CD4-positive, alpha-beta T cell (primary cell): ENCODE results near the gene PLXND1. TPM values are rescaled to one million over a fixed set of nuclear protein-coding genes. Genes with fewer than 3 reads are reported as not detected.

Experiments
- ATAC-seq: fragments of 200-7000 bp; cut with Tn5 transposase; one replicate; pipeline ENCODE4 v1.10.0; 2022; ENCODE audit warnings: mild to moderate bottlenecking; ENCODE audit not compliant: poor library complexity
- CTCF ChIA-PET: fragments of 350-600 bp; sonication (Branson Sonifier 250); formaldehyde crosslinking; loops from one replicate; lab custom pipeline; 2021; ENCODE audit warnings: antibody characterized with exemption, inconsistent platforms; lab: Charles Lee
- POLR2A ChIA-PET: fragments of 350-600 bp; sonication (Branson Sonifier 250); formaldehyde crosslinking; loops from one replicate; lab custom pipeline; 2021; ENCODE audit warnings: antibody characterized with exemption, inconsistent platforms; lab: Charles Lee
- DNase-seq, 14 experiments: peaks; one replicate each; pipeline ENCODE4 v3.0.0-alpha.2; 2013 to 2020; ENCODE audit warnings: mixed read lengths in 2 of 14
- H3K27ac ChIP-seq, 2 donors: one replicate each; pipeline versions ENCODE4 v1.5.1 to v1.7.0; 2013; ENCODE audit warnings: low read length in 2 of 2, low read depth in 1 of 2, mild to moderate bottlenecking in 1 of 2
- H3K27me3 ChIP-seq, 2 experiments: 1 replicate in 1 of 2; 2 replicates in 1 of 2; pipeline versions ENCODE4 v1.6.1 to v1.7.0; 2013; ENCODE audit warnings: low read length in 2 of 2, control low read depth in 1 of 2, mild to moderate bottlenecking in 1 of 2, moderate library complexity in 1 of 2; ENCODE audit not compliant: insufficient read depth in 2 of 2, control insufficient read depth in 1 of 2
- H3K36me3 ChIP-seq: one replicate; pipeline ENCODE4 v1.6.1; 2013; ENCODE audit warnings: low read length, control low read depth; ENCODE audit not compliant: insufficient read depth
- H3K4me1 ChIP-seq: one replicate; pipeline ENCODE4 v1.6.1; 2013; ENCODE audit warnings: low read length, control low read depth; ENCODE audit not compliant: insufficient read depth
- H3K4me3 ChIP-seq: one replicate; pipeline ENCODE4 v1.5.1; 2013; ENCODE audit warnings: mild to moderate bottlenecking, low read length, moderate library complexity
- H3K9me3 ChIP-seq, 2 experiments: 1 replicate in 1 of 2; 2 replicates in 1 of 2; pipeline versions ENCODE4 v1.6.1 to v1.7.0; 2013; ENCODE audit warnings: low read length in 2 of 2, mild to moderate bottlenecking in 2 of 2, control low read depth in 1 of 2, moderate library complexity in 1 of 2; ENCODE audit not compliant: control insufficient read depth in 1 of 2, insufficient read depth in 1 of 2
- H3K27ac Mint-ChIP-seq: one replicate; pipeline ENCODE4 v1.8.0; 2020; ENCODE audit warnings: mixed read lengths
- H3K27me3 Mint-ChIP-seq: one replicate; pipeline ENCODE4 v1.8.0; 2021; ENCODE audit warnings: mixed read lengths
- H3K36me3 Mint-ChIP-seq: one replicate; pipeline ENCODE4 v1.8.0; 2021; ENCODE audit warnings: low read depth, mixed read lengths
- H3K4me1 Mint-ChIP-seq: one replicate; pipeline ENCODE4 v1.8.0; 2021; ENCODE audit warnings: low read depth, mixed read lengths
- H3K4me3 Mint-ChIP-seq: one replicate; pipeline ENCODE4 v1.8.0; 2020; ENCODE audit warnings: mild to moderate bottlenecking, mixed read lengths
- H3K9me3 Mint-ChIP-seq: one replicate; pipeline ENCODE4 v1.8.0; 2020; ENCODE audit warnings: mixed read lengths
- CTCF ChIP-seq: fragments of 200-600 bp; IDR thresholded peaks from one replicate; pipeline ENCODE4 v1.8.0; 2022; ENCODE audit warnings: antibody characterized with exemption, mild to moderate bottlenecking
- intact Hi-C, 2 experiments: fragments of 100-400 bp; cut with DNase I in 1 of 2; cut with micrococcal nuclease in 1 of 2; formaldehyde crosslinking; loops; one replicate each; pipeline versions ENCODE4 v1.15.1 to v1.9.0; 2023 to 2025; cut with DNase I, micrococcal nuclease
- total RNA-seq, 174 experiments: library from RNA in 2 of 174; stranded (reverse) in 2 of 174; gene quantifications; one replicate each; pipeline ENCODE4 v1.2.3 and lab custom pipeline; 2021 to 2026

PLXND1 gene
- total RNA-seq, 2 experiments from 2014 or later = 61.7 to 62.5 TPM

DNA sequence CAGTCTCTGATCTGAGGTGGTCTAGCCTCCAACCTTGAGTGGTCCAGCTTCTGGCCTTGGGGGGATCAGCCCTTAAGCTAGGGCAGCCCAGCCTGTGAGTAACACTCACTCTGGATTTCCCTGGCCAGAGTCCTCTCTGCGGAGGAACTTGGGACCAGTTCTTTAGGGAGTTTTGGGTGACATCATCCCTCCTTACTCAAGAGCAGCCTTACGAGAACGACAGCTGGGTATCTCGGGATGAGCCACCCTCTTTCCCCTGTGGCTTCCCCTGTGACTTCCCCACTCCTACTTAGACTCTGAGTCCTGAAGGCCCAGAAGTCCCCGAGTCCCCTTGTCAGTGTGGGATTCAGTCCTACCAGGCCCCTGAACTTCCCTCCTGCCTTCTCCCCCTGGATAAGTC, 10.2 kb upstream of the PLXND1 start:
- ATAC-seq = no peak
- peak in 2 of 14 experiments; percentile 69 to 76 for DNase-seq
- CTCF ChIA-PET = no interaction called here
- Histone ChIP-seq H3K27me3 (peaks cover 0 to 2% of the 10 kb centered on the region in 2 experiments), H3K4me1 (peaks cover 15% of the 10 kb centered on the region), H3K4me3 (no peak overlapping the region), H3K9me3 (no peaks in the 10 kb centered on the region), H3K27ac (no peak overlapping the region), H3K36me3 (no peaks in the 10 kb centered on the region)
- no peaks in the 10 kb centered on the region for H3K27me3 Mint-ChIP-seq
- H3K27ac Mint-ChIP-seq = no peak overlapping the region
- no peaks in the 10 kb centered on the region for H3K4me1 Mint-ChIP-seq
- POLR2A ChIA-PET = no interaction called here
- H3K9me3 Mint-ChIP-seq = no peaks in the 10 kb centered on the region
- H3K36me3 Mint-ChIP-seq = no peaks in the 10 kb centered on the region
- TF ChIP-seq CTCF = no peak
- H3K4me3 Mint-ChIP-seq = no peak overlapping the region
- intact Hi-C loops = no loop called here

DNA sequence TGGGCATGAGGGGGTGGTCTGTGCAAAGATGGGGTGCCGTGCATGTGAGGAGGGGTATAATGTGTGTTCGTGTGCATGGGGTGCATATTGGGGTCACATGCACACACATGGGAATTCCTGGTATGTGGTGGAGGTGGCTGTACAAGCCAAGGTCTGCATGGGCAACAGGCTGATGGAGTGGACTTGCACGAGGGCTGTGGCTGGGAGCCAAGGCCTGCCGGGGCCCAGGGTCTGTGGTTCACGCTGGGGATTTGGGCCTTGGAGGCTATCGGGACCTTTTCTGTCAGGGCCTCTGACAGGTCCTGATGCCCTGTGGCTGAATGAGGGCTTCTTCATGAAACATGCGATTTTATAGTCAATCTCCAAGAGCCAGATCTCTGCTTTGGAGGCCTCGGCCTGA, 9.8 kb upstream of the PLXND1 start:
- Histone ChIP-seq H3K27ac (no peak overlapping the region), H3K9me3 (no peaks in the 10 kb centered on the region), H3K27me3 (peaks cover 0 to 2% of the 10 kb centered on the region in 2 experiments), H3K4me3 (no peak overlapping the region), H3K4me1 (peaks cover 15% of the 10 kb centered on the region), H3K36me3 (no peaks in the 10 kb centered on the region)
- ATAC-seq (no peak), DNase-seq (peak in 1 of 14 experiments; percentile 2)
- H3K4me3 Mint-ChIP-seq = no peak overlapping the region
- CTCF ChIA-PET = no interaction called here
- H3K27me3 Mint-ChIP-seq = no peaks in the 10 kb centered on the region
- no peaks in the 10 kb centered on the region for H3K4me1 Mint-ChIP-seq
- H3K9me3 Mint-ChIP-seq = no peaks in the 10 kb centered on the region
- intact Hi-C loops = no loop called here
- no peak for TF ChIP-seq CTCF
- POLR2A ChIA-PET = no interaction called here
- H3K36me3 Mint-ChIP-seq = no peaks in the 10 kb centered on the region
- no peak overlapping the region for H3K27ac Mint-ChIP-seq

DNA sequence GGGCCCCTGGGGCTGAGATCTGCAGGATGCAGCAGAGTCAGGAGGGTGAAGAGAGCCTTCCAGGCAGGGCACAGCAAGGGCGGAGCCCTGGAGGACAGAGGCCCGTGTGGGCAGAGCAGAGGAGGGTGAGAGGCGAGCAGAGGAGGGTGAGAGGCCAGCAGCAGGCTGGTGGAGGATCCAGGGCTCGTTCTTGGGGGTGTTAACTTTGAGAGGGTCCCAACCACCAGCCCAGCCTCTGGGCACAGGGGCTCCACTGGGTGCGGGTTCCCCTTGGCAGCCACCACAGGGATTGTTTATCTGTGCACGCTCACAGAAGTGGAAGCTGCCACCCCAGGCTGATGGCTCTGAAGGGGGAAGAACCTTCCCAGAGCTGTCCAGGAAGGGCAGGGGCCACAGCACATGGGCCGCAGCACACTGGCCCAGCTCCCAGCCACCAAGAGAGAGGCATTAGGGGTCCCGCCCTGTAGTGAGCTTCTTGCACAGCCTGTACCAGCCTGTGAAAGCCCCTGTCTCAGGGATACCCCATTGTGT, 9.3 kb upstream of the PLXND1 start:
- ATAC-seq = no peak
- H3K9me3 Mint-ChIP-seq = no peaks in the 10 kb centered on the region
- Histone ChIP-seq H3K4me1 (peaks cover 15% of the 10 kb centered on the region), H3K9me3 (no peaks in the 10 kb centered on the region), H3K27ac (no peak overlapping the region), H3K4me3 (no peak overlapping the region), H3K36me3 (no peaks in the 10 kb centered on the region), H3K27me3 (peaks cover 0 to 2% of the 10 kb centered on the region in 2 experiments)
- no peak overlapping the region for H3K27ac Mint-ChIP-seq
- TF ChIP-seq CTCF = no peak
- CTCF ChIA-PET = no interaction called here
- no peak overlapping the region for H3K4me3 Mint-ChIP-seq
- intact Hi-C loops = no loop called here
- no peaks in the 10 kb centered on the region for H3K27me3 Mint-ChIP-seq
- peak in 1 of 14 experiments; percentile 2 for DNase-seq
- H3K36me3 Mint-ChIP-seq = no peaks in the 10 kb centered on the region
- H3K4me1 Mint-ChIP-seq = no peaks in the 10 kb centered on the region
- POLR2A ChIA-PET = no interaction called here
